Stimulated activated CD8-positive, alpha-beta memory T cell treated with anti-CD3 and anti-CD28 coated beads, Interleukin-7, amount 100 ng/mL, for 1 hour (primary cell): ENCODE data around the gene LDAH.

Experiments used
- DNase-seq, 2 donors: peaks; one replicate each; pipeline ENCODE4 v3.0.0-alpha.2; 2020; ENCODE audit warnings: low read depth in 2 of 2

The LDAH gene

GRCh38 chr2:20667531-20668401 lies 155.1 kb downstream of the LDAH start:
- DNase-seq, result no peak

- DNase-seq, result no peak
Observed at GRCh38 chr2:20667151-20667530, 155.8 kb downstream of the LDAH start.

- no peak for DNase-seq
Observed at GRCh38 chr2:20666304-20667150, 156.4 kb downstream of the LDAH start, which contains the start of gene GDF7. TSS of gene GDF7 (plus strand) at chr2:20667144. CDS start at chr2:20667240, 96 bp downstream.

DNA sequence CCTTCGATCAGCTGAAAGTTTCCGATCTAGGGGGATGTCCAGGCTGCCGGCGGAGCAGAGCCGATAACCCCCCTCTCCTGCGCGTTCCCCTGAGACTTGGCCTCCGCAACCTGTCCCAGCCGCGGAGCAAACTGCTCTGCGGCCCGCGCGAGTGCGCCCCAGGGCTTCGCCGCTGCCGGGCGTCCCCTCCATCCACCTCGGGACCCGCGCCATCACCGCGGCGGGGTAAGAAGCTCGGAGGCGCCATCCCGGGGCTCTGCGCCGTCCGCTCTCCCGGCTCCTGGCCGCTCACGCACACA lies 156.9 kb downstream of the LDAH start:
- DNase-seq, result no peak

DNA sequence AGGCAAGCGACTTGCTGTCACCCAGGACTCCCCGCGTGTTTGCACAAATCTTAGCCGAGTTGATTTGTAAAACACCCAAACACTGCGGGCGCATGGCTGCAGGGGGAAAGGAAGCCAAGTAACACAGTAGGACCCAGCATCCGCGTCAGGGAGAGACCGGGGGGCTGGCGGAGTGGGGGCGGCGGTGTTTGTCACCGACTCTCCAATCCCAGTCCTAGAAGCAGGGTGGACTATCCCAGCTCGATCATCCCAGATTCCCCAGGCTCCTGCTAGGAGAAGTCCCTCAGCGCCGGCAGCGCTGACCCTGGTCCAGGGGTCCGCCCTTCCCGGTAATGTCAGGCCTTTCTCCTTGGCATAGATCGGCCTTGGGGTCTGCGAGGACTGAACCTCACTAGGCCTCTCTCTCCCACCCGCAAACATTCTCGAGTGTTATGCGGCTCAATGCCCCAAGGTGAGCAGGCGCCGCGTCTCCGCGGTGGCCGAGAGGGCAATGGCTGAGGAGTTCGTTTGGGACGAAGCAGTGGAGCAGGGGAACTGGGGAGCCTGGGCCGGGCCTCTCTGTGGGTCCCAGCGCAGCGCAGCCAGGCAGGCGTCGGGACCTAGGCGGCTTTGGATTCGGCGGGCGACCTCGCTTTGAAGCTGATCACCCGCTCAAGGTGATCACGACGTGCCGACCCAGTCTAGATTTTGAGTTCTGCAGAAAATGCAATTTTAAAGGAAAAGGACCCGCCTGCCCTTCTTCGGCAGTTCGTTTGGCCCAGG lies 157.5 kb downstream of the LDAH start:
- DNase-seq, result no peak

DNA sequence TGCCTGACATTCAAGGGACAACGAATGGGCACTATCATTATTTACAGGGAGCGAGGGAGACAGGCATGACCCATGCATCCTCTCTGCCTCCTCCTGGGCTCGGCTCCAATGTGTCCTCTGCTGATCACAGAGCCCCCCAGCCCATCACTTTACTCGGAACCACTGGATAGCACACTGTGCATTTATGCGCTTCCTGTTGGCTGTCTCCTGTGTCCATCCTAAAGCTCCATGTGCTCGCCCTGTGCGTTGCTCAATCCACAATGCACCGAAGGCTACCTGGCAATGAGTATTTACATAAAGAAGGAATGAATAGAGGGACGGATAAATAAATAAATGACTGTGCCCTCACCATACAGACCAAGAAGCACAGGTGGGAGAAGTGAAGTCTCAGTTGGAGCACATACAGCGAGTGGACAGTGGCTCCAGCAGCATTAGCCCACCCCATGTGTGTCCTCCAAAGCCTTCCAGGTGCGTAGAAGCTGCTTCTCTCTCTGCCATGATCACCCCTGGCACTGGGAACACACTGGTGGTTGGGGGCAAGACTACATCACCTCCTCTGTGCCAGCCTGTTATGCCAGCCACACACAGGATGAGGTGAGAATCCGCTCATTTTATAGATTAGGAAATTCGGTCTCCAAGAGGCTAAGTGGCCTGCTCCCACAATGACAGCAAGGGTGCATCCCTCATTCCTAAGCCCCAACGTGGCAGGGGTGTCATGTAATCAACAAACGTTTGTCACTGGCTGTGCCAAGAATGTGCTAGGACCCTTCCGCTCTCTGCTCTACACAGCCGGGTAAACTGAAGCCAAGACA lies 158.3 kb downstream of the LDAH start:
- DNase-seq, result no peak

DNA sequence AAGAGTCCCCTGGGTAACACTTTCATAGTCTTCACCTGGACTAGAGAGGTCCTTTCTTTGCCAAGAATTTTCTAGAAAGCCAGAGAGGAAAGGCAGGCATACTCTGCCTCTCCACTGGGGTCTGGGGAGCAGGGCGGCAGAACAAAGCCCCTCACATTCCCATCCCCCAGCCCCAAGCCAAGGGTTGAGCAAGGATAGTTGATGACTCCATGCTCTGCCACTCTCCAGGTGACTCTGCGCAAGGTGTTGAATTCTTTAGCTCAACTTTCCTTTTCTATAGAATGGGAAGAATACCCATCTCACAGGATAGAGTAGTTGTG lies 158.9 kb downstream of the LDAH start:
- no peak for DNase-seq

DNA sequence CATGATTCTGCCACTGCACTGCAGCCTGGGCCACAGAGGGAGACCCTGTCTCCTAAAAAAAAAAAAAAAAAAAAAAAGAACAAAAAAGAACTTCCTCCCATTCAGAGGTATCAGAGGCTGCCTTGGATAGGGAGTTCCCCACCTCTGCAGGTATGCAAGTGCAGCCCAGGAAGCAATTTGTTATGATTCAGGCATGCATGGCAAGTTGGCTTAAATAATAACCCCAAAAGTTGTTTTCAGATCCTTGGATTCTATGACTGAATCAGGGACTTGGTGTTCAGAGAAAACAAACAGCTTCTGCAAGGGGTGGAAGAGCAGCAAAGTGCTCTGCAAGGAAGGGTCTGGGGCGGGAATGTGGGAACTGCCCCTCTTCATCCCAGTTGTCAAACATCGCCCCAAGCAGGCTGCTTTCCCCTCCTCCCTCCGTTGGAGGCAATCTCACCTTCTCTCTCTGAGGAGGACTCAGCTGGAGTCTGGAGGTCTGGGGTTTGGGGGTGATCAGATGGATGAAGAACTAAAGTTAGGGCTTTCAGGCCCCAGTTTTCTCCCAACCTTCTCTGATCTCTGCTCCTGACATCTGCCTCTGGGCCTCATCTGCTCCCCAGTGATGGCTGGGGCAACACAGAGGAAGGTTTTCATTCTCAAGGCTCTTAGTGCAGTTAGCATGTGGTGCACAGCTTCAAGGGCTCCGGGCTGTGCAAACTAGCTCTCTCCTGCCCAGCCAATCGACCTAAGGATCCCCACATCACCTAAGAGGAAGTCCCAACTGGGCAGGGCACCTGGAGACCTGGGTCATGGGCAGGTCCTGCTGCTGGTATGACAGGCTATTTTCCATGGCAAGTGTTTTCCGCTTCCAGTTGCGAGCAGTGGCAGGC lies 159.5 kb downstream of the LDAH start:
- DNase-seq, result no peak

GRCh38 chr2:20662308-20662937 lies 160.5 kb downstream of the LDAH start:
- no peak for DNase-seq

DNA sequence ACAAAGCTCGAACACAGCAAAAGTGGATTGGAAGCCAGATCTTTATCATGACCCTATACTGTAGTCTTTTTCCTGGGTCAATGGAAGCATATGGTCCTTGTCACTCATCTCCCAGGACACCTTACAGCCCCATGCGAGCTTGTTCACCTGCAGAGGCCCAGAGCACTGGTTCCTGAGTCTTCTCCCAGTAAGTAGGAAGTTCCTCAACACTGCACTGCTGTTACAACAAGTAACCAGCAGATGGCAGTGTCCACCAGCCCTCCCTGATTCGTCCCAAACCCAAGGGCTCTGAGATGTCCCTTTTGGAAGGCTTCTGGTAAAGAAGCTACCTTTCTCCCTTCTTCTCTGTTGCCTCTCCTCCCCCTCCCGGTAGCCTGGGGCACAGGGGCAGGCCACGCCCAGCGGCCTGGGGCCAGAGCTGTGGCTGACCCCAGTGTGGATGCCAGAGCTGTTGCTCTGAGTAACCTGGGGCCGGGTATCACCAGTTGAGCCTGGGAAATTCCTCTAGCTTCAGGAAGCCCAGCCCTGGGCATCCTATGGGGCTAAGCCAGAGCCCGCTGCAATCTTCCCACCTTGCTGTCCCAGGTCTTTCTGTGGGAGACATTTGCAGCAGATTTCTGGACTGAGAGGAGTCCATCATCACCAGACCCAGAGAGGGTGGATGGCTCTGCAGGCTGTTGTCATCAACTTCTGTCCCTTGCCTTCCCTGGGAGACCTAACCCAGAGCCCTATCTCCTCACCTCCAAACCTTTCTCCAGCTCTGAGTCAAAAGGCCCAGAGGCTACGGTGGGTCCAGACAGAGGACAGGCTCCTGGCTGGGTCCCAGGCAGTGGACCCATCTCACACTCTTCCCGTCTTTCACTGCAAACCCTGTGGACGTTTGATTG lies 161.2 kb downstream of the LDAH start:
- DNase-seq, result peak; percentile 36 to 46

DNA sequence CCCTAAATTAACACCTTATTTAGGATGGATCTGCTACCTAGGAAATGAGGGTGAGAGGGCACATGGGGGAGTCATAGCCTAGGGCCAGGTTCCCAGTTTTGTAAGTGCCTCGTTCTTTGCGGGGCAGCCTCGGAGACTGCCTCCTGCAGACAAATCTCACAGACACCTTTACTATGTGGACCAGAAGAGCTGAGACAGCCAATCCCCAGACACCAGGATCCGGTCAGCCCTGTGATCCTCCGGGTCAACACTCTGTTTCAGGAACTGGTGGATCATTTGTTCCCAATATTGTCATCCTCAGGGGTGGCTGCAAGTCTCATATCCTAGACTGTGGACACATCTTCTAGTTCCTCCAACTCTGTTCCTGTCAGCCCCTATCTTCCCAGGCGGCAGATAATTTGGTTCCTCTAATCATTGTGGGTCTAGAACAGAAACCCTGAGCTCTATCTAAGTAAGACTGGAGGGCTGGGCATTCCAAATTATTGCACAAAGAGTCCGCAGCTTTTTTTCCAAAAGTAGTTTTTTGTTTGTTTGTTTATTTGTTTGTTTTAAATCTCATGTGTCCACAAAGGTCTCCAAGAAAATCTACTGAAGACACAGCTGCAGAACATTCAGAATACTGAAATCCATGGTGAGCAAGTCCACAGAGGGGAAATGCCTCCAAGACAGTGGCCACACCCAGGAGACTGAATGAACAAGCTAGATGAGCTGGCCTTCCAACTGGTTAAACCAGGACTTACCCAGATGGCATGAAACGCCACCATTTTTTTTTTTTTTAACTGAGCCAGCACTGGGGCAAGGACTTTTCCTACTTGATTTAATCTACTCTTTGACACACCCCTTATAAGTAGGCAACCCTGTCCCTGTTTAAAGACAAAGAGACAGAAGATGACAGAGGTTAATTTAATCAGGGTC lies 162.1 kb downstream of the LDAH start:
- DNase-seq, result no peak

DNA sequence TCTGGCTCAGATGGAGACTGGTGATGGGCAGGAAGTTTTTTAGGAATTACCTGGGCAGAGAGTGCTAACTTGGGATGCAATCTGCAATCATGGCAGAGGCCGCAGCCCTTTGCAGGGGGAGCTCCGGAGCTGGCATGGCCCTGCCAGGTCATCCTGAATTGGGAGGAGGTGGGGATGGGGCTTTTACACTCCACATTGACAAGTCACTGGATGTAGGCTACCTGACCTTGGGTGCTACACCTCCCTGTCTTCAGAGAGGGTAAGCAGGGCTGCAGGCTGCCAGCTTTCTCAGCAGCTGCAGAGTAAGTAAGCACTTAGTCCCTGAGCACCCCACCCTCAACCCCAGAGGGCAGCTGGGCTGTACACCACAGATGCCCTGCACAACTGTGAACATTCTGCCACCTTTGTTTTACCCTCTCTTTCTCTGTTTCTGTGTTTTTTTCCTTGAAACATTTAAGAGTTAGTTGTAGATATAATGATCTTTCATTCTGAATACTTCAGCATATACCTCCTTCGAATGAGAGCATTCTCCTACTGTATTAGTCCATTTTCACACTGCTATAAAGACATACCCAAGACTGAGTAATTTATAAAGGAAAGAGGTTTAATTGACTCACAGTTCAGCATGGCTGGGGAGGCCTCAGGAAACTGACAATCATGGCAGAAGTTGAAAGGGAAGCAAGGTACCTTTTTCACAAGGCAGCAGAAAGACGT lies 165.2 kb downstream of the LDAH start:
- DNase-seq, result no peak

- no peak for DNase-seq
Observed at GRCh38 chr2:20656561-20656960, 166.3 kb downstream of the LDAH start.

DNA sequence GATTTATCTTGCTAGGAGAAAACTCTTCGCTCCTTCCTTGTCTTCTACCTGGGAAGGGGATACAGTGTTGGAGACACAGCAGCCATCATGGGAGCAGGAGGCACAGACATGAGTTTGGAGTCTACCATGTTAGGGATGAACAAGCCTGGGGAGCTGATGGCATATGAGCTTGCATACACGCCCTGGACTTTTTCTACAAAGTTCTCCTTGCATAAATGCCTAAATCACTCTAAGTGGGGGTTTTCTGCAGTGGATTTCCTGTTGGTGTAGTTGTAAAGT lies 168.4 kb downstream of the LDAH start:
- DNase-seq, result no peak

DNA sequence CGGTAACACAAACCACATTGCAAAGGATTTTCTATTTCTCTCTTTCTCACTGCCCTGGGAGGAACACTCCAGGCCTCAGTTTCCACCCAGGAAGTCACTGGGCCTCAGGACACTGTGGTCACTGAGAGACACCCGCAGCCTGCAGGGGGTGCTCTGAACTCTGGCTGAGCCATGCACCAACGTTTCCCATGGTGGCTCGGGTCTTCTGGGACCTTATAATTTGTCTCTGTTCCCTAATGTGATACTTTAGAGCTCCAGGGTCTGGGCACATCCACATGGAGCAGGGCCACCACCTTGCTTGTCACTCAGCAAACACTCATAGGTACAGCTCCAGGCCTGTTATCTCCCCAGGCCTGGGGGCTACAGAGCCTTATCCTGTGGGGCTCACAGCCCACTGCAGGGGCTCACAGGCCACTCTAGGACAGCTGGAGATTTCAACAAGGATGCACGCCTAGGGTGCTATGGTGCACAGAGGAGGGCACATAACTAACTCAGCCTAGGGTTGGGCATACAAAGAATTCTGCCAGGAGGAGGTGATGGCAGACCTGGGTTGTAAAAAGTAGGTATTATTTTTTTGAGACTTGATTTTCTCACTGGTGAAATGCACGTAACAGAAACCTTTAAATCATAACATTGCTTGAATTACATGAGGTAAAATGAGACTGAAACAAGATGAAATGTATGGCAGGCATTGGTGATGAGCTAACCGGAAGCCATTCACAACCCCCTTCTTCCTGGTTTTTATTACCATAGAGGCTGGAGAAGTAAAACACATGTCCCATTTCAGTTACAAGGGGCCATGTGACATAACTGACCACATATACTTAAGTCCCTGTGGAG lies 169.0 kb downstream of the LDAH start:
- DNase-seq, result no peak

DNA sequence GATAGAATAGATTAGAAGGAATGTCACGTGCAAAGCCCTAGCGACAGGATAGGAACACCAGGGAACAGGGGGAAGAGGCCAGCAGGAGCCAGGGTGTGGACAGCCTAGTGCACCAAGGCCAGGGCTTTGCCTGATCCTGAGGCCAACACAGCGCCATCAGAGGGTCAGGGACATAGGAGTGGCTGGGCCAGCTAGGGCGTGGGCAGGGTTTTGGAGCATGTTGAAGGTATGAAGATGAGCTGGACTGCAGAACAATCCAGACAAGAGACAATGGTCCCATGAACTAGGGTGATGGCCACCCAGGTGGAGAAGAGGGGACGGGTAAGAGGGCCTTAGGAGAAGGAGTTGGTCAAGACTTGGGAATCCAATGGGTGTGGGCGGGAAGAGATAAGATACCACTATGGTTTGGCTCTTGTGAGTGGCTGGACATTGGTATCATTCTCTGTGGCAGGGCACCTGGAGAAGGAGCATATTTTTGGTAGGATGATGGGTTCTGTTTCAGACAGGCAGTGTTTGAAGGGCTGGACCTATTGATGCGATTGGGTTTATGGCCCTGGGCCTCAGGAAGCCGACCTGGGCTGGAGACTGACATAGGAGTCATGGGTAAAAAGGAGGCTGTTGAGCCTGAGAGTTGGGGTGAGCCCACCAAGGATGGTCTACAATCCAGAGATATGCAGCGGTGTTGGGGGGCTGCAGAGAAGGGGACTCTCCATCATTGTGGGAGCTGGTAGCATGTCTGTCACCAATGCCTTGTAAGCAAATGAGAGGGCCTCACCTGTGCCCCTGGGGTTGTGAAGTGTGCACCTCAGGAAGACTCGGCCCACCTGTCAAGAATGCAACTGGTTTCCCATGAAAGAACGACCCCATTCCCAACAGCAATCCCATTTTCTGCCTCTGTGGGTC lies 170.0 kb downstream of the LDAH start:
- no peak for DNase-seq
